ENCODE results near the gene ACHE. TPM values are rescaled to one million over a fixed set of nuclear protein-coding genes. Genes with fewer than 3 reads are reported as not detected.

The ACHE gene
- total and polyA plus RNA-seq, 2 of the 13 experiments (the other 11 are each of a cell fraction or from before 2014, with no cell fraction given), result 0.18 to 0.40 TPM

DNA sequence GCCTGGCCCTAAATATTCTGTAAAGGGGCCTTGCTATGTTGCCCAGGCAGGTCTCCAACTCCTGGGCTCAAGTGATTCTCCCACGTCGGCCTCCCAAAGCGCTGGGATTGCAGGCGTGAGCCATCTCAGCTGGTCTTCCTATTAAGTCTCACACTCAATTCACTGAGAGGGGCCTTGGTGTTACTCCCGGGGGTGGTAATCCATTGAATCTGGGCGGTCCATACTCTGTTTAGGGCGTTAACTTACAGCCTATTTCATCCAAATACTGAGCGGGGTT, 21.4 kb downstream of the ACHE start:
- in situ Hi-C loops (cut with HindIII; ENCODE audit: extremely low pct_ligation_motif_present, low pct_unique_long_range_greater_than_20kb) (no loop called here), intact Hi-C loops (cut with micrococcal nuclease; ENCODE audit: unreplicated experiment) (loop anchor here (1.0 kb wide), 1 partner anchor 168 kb away; the partner anchor contains the start of gene POP7)
- ATAC-seq (no peak; the same call in 2 of the 3 replicates), DNase-seq (ENCODE audit: low spot score) (no peak), FAIRE-seq (no peak)
- Histone ChIP-seq H3K4me2 (ENCODE audit: low read depth, low read length) (peak overlapping the region; percentile 82), H3K4me1 (ENCODE audit: insufficient read depth, low read length) (peaks cover 43% of the 10 kb centered on the region), H2AFZ (ENCODE audit: low read length) (no peak overlapping the region), H3K9ac (ENCODE audit: insufficient read depth, low read depth, low read length) (peak overlapping the region; percentile 91), H3K9me3 (ENCODE audit: low read length) (no peaks in the 10 kb centered on the region), H3K36me3 (replicated peaks in 1 of 2; ENCODE audit: control insufficient read depth in 1 of 2, insufficient read depth in 2 of 2, low read length in 2 of 2) (peaks cover 1 to 21% of the 10 kb centered on the region in 2 experiments; a peak in 4 of 5 replicates), H4K20me1 (ENCODE audit: insufficient read depth, low read length) (peaks cover 19% of the 10 kb centered on the region), H3K4me3 (replicated peaks in 1 of 3; ENCODE audit: insufficient read depth in 1 of 3, low read depth in 2 of 3, low read length in 3 of 3) (peak overlapping the region; percentile 55 to 89 (median 86)), H3K79me2 (ENCODE audit: insufficient read depth, low read length) (peaks cover 40% of the 10 kb centered on the region), H3K27ac (ENCODE audit: extremely low read length, insufficient read depth, low read length) (peak overlapping the region; percentile 87), H3K27me3 (ENCODE audit: control insufficient read depth in 1 of 2, insufficient read depth in 2 of 2, low read length in 2 of 2) (peaks cover 0 to 2% of the 10 kb centered on the region in 2 experiments; a peak in 1 of 5 replicates)
- TF ChIP-seq ZNF776 (CRISPR knock-in tag; IDR thresholded peaks at IDR 0.05) (no peak), GLI4 (CRISPR knock-in tag; IDR thresholded peaks at IDR 0.05; ENCODE audit: borderline replicate concordance) (0 out of 2 replicates have a peak, but pooled peaks have one; percentile 9), ZNF615 (CRISPR knock-in tag; IDR thresholded peaks at IDR 0.05; ENCODE audit: borderline replicate concordance) (0 out of 2 replicates have a peak, but pooled peaks have one; percentile 3), SMYD3 (CRISPR knock-in tag; IDR thresholded peaks at IDR 0.05) (0 out of 2 replicates have a peak, but pooled peaks have one; percentile 7), ZNF75D (CRISPR knock-in tag; IDR thresholded peaks at IDR 0.05; ENCODE audit: borderline replicate concordance) (0 out of 2 replicates have a peak, but pooled peaks have one; percentile 65), ISX (CRISPR knock-in tag; conservative IDR thresholded peaks at IDR 0.05) (0 out of 2 replicates have a peak, but pooled peaks have one; percentile 1), ZNF232 (CRISPR knock-in tag; IDR thresholded peaks at IDR 0.05; ENCODE audit: borderline replicate concordance) (peak; percentile 2; the same call in 1 of the 2 replicates), ARID2 (CRISPR knock-in tag; IDR thresholded peaks at IDR 0.05; ENCODE audit: borderline replicate concordance) (0 out of 2 replicates have a peak, but pooled peaks have one; percentile 18), ZNF121 (CRISPR knock-in tag; IDR thresholded peaks at IDR 0.05) (0 out of 2 replicates have a peak, but pooled peaks have one; percentile 54)
- TF ChIP-seq, protein P1, sequence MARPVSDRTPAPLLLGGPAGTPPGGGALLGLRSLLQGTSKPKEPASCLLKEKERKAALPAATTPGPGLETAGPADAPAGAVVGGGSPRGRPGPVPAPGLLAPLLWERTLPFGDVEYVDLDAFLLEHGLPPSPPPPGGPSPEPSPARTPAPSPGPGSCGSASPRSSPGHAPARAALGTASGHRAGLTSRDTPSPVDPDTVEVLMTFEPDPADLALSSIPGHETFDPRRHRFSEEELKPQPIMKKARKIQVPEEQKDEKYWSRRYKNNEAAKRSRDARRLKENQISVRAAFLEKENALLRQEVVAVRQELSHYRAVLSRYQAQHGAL (CRISPR knock-in tag; IDR thresholded peaks at IDR 0.05; ENCODE audit: not compliant biosample characterization), result no peak
- TF ChIP-seq, protein P2, sequence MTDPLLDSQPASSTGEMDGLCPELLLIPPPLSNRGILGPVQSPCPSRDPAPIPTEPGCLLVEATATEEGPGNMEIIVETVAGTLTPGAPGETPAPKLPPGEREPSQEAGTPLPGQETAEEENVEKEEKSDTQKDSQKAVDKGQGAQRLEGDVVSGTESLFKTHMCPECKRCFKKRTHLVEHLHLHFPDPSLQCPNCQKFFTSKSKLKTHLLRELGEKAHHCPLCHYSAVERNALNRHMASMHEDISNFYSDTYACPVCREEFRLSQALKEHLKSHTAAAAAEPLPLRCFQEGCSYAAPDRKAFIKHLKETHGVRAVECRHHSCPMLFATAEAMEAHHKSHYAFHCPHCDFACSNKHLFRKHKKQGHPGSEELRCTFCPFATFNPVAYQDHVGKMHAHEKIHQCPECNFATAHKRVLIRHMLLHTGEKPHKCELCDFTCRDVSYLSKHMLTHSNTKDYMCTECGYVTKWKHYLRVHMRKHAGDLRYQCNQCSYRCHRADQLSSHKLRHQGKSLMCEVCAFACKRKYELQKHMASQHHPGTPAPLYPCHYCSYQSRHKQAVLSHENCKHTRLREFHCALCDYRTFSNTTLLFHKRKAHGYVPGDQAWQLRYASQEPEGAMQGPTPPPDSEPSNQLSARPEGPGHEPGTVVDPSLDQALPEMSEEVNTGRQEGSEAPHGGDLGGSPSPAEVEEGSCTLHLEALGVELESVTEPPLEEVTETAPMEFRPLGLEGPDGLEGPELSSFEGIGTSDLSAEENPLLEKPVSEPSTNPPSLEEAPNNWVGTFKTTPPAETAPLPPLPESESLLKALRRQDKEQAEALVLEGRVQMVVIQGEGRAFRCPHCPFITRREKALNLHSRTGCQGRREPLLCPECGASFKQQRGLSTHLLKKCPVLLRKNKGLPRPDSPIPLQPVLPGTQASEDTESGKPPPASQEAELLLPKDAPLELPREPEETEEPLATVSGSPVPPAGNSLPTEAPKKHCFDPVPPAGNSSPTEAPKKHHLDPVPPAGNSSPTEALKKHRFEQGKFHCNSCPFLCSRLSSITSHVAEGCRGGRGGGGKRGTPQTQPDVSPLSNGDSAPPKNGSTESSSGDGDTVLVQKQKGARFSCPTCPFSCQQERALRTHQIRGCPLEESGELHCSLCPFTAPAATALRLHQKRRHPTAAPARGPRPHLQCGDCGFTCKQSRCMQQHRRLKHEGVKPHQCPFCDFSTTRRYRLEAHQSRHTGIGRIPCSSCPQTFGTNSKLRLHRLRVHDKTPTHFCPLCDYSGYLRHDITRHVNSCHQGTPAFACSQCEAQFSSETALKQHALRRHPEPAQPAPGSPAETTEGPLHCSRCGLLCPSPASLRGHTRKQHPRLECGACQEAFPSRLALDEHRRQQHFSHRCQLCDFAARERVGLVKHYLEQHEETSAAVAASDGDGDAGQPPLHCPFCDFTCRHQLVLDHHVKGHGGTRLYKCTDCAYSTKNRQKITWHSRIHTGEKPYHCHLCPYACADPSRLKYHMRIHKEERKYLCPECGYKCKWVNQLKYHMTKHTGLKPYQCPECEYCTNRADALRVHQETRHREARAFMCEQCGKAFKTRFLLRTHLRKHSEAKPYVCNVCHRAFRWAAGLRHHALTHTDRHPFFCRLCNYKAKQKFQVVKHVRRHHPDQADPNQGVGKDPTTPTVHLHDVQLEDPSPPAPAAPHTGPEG (CRISPR knock-in tag; IDR thresholded peaks at IDR 0.05), result 0 out of 2 replicates have a peak, but pooled peaks have one; percentile 7
- TF ChIP-seq, protein P3, sequence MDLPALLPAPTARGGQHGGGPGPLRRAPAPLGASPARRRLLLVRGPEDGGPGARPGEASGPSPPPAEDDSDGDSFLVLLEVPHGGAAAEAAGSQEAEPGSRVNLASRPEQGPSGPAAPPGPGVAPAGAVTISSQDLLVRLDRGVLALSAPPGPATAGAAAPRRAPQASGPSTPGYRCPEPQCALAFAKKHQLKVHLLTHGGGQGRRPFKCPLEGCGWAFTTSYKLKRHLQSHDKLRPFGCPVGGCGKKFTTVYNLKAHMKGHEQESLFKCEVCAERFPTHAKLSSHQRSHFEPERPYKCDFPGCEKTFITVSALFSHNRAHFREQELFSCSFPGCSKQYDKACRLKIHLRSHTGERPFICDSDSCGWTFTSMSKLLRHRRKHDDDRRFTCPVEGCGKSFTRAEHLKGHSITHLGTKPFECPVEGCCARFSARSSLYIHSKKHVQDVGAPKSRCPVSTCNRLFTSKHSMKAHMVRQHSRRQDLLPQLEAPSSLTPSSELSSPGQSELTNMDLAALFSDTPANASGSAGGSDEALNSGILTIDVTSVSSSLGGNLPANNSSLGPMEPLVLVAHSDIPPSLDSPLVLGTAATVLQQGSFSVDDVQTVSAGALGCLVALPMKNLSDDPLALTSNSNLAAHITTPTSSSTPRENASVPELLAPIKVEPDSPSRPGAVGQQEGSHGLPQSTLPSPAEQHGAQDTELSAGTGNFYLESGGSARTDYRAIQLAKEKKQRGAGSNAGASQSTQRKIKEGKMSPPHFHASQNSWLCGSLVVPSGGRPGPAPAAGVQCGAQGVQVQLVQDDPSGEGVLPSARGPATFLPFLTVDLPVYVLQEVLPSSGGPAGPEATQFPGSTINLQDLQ (CRISPR knock-in tag; IDR thresholded peaks at IDR 0.05), result no peak
- TF ChIP-seq, protein P4, sequence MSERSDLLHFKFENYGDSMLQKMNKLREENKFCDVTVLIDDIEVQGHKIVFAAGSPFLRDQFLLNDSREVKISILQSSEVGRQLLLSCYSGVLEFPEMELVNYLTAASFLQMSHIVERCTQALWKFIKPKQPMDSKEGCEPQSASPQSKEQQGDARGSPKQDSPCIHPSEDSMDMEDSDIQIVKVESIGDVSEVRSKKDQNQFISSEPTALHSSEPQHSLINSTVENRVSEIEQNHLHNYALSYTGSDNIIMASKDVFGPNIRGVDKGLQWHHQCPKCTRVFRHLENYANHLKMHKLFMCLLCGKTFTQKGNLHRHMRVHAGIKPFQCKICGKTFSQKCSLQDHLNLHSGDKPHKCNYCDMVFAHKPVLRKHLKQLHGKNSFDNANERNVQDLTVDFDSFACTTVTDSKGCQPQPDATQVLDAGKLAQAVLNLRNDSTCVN (CRISPR knock-in tag; IDR thresholded peaks at IDR 0.05; ENCODE audit: borderline replicate concordance), result peak; percentile 6; the same call in 1 of the 2 replicates
- 29% methylated on average over 8 of the region's 8 CpGs for WGBS (ENCODE audit: low lambda C conversion rate)
- no TSS peak for BruUV-seq (replicated peaks)
- POLR2A ChIA-PET, result interaction anchor here (0.6 to 1.1 kb wide), 3 partner anchors 15 to 194 kb away, joined by 3 read pairs; partner anchors contain the start of gene UFSP1
- CTCF ChIA-PET (ENCODE audit: low intra/inter-chr PET ratio, low total read pairs), result no interaction called here

Data from HepG2 (cell line).